Parathyroid adenoma (tissue), 2 donors: ENCODE results near the gene METTL5.
A peak's percentile ranks its signal among the peaks of the same experiment; 100 is the strongest.

Experiments
- H2AFZ ChIP-seq: fragments of 300-600 bp; sonication (generic); one replicate; pipeline ENCODE4 v1.7.0; 2017; ENCODE audit warnings: antibody characterized with exemption, mild to moderate bottlenecking
- H3K27ac ChIP-seq: fragments of 300-600 bp; sonication (generic); one replicate; pipeline ENCODE4 v1.7.0; 2017
- H3K27me3 ChIP-seq: fragments of 300-600 bp; sonication (generic); one replicate; pipeline ENCODE4 v1.7.0; 2017; ENCODE audit warnings: low read length; ENCODE audit not compliant: control insufficient read depth, insufficient read depth
- H3K36me3 ChIP-seq: fragments of 300-600 bp; sonication (generic); one replicate; pipeline ENCODE4 v1.7.0; 2017; ENCODE audit warnings: low read length; ENCODE audit not compliant: control insufficient read depth, insufficient read depth
- H3K4me1 ChIP-seq: fragments of 300-600 bp; sonication (generic); one replicate; pipeline ENCODE4 v1.7.0; 2017; ENCODE audit warnings: control low read depth
- H3K4me2 ChIP-seq: fragments of 300-600 bp; sonication (generic); one replicate; pipeline ENCODE4 v1.7.0; 2017; ENCODE audit warnings: low read length
- H3K4me3 ChIP-seq: fragments of 300-600 bp; sonication (generic); one replicate; pipeline ENCODE4 v1.7.0; 2017; ENCODE audit warnings: low read depth, low read length
- H3K79me2 ChIP-seq: fragments of 300-600 bp; sonication (generic); one replicate; pipeline ENCODE4 v1.7.0; 2017; ENCODE audit warnings: control low read depth
- H3K9ac ChIP-seq: fragments of 300-600 bp; sonication (generic); one replicate; pipeline ENCODE4 v1.7.0; 2017; ENCODE audit warnings: mild to moderate bottlenecking
- H3K9me3 ChIP-seq: fragments of 300-600 bp; sonication (generic); one replicate; pipeline ENCODE4 v1.7.0; 2017; ENCODE audit warnings: low read length; ENCODE audit not compliant: control insufficient read depth
- CTCF ChIP-seq: fragments of 300-600 bp; sonication (generic); IDR thresholded peaks from one replicate; pipeline ENCODE4 v1.7.0; 2017; ENCODE audit warnings: antibody characterized with exemption, mild to moderate bottlenecking
- donor health status: primary hyperparathyroidism.

Gene METTL5

GRCh38 chr2:169776252-169776761, 48.4 kb downstream of the METTL5 start:
- no peak overlapping the region for H3K9ac ChIP-seq

DNA sequence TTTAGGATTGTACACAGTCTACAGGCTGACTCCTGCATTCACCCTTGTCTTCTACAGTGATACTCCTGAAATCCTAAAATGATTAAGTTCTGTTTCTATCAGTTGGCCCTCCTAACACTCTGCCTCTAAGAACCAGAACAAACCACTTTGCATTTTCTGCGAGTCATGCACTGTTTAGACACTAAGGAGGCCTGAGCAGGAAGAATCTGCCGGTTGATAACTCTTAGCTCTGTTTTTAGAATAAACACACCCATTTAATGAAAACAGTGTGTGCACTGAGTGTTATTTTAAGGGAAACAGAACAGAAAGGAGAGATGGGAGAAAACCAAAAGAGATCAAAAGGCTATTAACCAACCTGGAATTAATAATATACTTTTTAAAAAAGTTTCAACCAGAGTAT, 48.9 kb downstream of the METTL5 start:
- no peak for TF ChIP-seq CTCF
- peak overlapping the region; percentile 74 for H2AFZ ChIP-seq
- no peaks in the 10 kb centered on the region for H3K9me3 ChIP-seq
- H3K4me1 ChIP-seq, result peaks cover 4% of the 10 kb centered on the region
- H3K4me3 ChIP-seq, result no peak overlapping the region
- no peaks in the 10 kb centered on the region for H3K36me3 ChIP-seq
- H3K27me3 ChIP-seq, result no peaks in the 10 kb centered on the region
- H3K9ac ChIP-seq, result no peak overlapping the region
- H3K27ac ChIP-seq, result no peak overlapping the region
- no peaks in the 10 kb centered on the region for H3K79me2 ChIP-seq
- H3K4me2 ChIP-seq, result no peak overlapping the region

More at GRCh38 chr2:169776252-169776761, 48.4 kb downstream of the METTL5 start:
- H3K79me2 ChIP-seq, result no peaks in the 10 kb centered on the region
- peak overlapping the region; percentile 74 for H2AFZ ChIP-seq
- no peaks in the 10 kb centered on the region for H3K27me3 ChIP-seq
- H3K27ac ChIP-seq, result no peak overlapping the region
- H3K36me3 ChIP-seq, result no peaks in the 10 kb centered on the region
- H3K4me3 ChIP-seq, result no peak overlapping the region
- no peaks in the 10 kb centered on the region for H3K9me3 ChIP-seq
- H3K4me2 ChIP-seq, result no peak overlapping the region
- no peak for TF ChIP-seq CTCF
- peaks cover 4% of the 10 kb centered on the region for H3K4me1 ChIP-seq

GRCh38 chr2:169775354-169775753, 49.4 kb downstream of the METTL5 start:
- no peaks in the 10 kb centered on the region for H3K79me2 ChIP-seq
- TF ChIP-seq CTCF, result no peak
- H3K9me3 ChIP-seq, result no peaks in the 10 kb centered on the region
- no peaks in the 10 kb centered on the region for H3K36me3 ChIP-seq
- H3K9ac ChIP-seq, result no peak overlapping the region
- H3K4me1 ChIP-seq, result peaks cover 4% of the 10 kb centered on the region
- peak overlapping the region; percentile 74 for H2AFZ ChIP-seq
- H3K4me2 ChIP-seq, result no peak overlapping the region
- no peaks in the 10 kb centered on the region for H3K27me3 ChIP-seq
- no peak overlapping the region for H3K4me3 ChIP-seq
- no peak overlapping the region for H3K27ac ChIP-seq

DNA sequence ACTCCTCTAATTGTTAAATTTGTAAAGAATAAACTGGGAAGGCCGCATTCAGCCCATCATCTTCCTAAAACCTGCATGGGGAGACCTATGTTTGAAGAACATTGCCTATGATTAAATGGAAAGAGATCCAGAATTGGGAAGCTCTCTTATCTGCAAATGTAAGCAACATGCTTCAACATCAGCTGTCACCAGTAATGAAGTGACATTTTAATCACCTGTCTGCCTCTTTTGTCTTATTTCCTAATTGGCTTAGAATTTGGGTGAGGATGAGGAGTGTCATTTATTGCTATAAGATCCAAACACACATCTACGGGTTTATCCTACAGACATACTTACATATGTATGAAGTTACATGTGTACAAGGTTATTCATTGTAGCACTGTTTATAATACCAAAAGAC, 52.1 kb downstream of the METTL5 start:
- Histone ChIP-seq H3K79me2 (no peaks in the 10 kb centered on the region), H3K27me3 (no peaks in the 10 kb centered on the region), H3K4me1 (peaks cover 4% of the 10 kb centered on the region), H3K4me2 (no peak overlapping the region), H3K4me3 (no peak overlapping the region), H3K9me3 (no peaks in the 10 kb centered on the region), H3K27ac (no peak overlapping the region), H3K36me3 (no peaks in the 10 kb centered on the region), H2AFZ (no peak overlapping the region), H3K9ac (no peak overlapping the region)
- no peak for TF ChIP-seq CTCF

DNA sequence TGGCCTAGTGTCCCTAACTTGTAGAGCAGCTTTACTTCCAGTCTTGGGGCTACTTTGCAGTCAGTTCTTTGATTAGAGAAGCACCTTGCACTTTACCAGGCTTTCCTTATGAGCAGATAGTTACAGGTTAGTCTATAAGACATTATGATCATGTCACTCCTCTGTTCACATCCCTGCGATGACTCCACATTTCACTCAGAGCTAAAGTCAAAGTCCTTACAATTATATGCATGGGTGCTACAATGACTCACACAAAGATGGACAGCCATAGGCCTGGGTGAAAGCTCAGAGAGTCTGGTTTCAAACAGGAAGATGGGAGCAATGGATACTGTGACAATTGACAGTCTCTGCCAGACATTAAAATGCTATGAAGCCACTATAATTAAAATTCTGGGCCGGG, 53.1 kb downstream of the METTL5 start:
- H3K79me2 ChIP-seq, result no peaks in the 10 kb centered on the region
- TF ChIP-seq CTCF, result no peak
- no peaks in the 10 kb centered on the region for H3K36me3 ChIP-seq
- H3K4me1 ChIP-seq, result peaks cover 2% of the 10 kb centered on the region
- H3K9ac ChIP-seq, result no peak overlapping the region
- no peak overlapping the region for H2AFZ ChIP-seq
- H3K27me3 ChIP-seq, result no peaks in the 10 kb centered on the region
- H3K9me3 ChIP-seq, result no peaks in the 10 kb centered on the region
- no peak overlapping the region for H3K27ac ChIP-seq
- H3K4me3 ChIP-seq, result no peak overlapping the region
- H3K4me2 ChIP-seq, result no peak overlapping the region
